Peyer's patch (tissue), 4 donors: ENCODE data around the gene SNTG2.

ENCODE experiments used
- CTCF ChIP-seq, 6 experiments: fragments of 450-650 bp in 4 of 6; fragments of 200-600 bp in 2 of 6; sonication (generic) in 1 of 6; IDR thresholded peaks; one replicate each; pipeline ENCODE4 v1.5.1; 2017 to 2019; ENCODE audit warnings: antibody characterized with exemption in 6 of 6, mild to moderate bottlenecking in 3 of 6, moderate library complexity in 1 of 6
- POLR2A ChIP-seq, 2 donors: fragments of 450-650 bp; IDR thresholded peaks; one replicate each; pipeline ENCODE4 v1.5.1; 2017; ENCODE audit warnings: antibody characterized with exemption in 2 of 2, mild to moderate bottlenecking in 2 of 2, moderate library complexity in 2 of 2

- no peak for TF ChIP-seq POLR2A (IDR thresholded peaks at IDR 0.05)
- TF ChIP-seq CTCF (IDR thresholded peaks at IDR 0.05): no peak
These were observed 276.7 kb downstream of the SNTG2 start for GRCh38 chr2:1227274-1227900.
